WERI-Rb-1 (cell line): ENCODE data around the gene SNX4.
A peak's percentile ranks its signal among the peaks of the same experiment; 100 is the strongest.

Source experiments
- DNase-seq: peaks from one replicate; pipeline ENCODE4 v3.0.0-alpha.2; 2020
- H3K27ac ChIP-seq: fragments of 250-450 bp; sonication (Bioruptor Pico); 2 replicates; pipeline ENCODE4 v1.5.1; 2020; ENCODE audit warnings: mild to moderate bottlenecking, moderate library complexity
- H3K27me3 ChIP-seq: fragments of 250-450 bp; sonication (Bioruptor Pico); 2 replicates; pipeline ENCODE4 v1.5.1; 2021; ENCODE audit warnings: mild to moderate bottlenecking, low read depth, moderate library complexity; ENCODE audit not compliant: insufficient read depth, severe bottlenecking
- H3K36me3 ChIP-seq: fragments of 250-450 bp; sonication (Bioruptor Pico); 2 replicates; pipeline ENCODE4 v1.5.1; 2020; ENCODE audit warnings: mild to moderate bottlenecking, moderate library complexity
- H3K4me3 ChIP-seq: 2 replicates; pipeline ENCODE4 v1.5.1; 2011; ENCODE audit warnings: low read depth, mild to moderate bottlenecking, control low read depth, low read length
- H3K9me3 ChIP-seq: fragments of 250-450 bp; sonication (Bioruptor Pico); 2 replicates; pipeline ENCODE4 v1.5.1; 2021; ENCODE audit warnings: mild to moderate bottlenecking, moderate library complexity; ENCODE audit not compliant: severe bottlenecking
- TF ChIP-seq, protein P1 (sequence below): IDR thresholded peaks from 2 replicates; pipeline ENCODE4 v1.5.1; 2011; ENCODE audit warnings: low read depth, mild to moderate bottlenecking, control low read depth, inconsistent platforms, low read length

Gene SNX4

DNA sequence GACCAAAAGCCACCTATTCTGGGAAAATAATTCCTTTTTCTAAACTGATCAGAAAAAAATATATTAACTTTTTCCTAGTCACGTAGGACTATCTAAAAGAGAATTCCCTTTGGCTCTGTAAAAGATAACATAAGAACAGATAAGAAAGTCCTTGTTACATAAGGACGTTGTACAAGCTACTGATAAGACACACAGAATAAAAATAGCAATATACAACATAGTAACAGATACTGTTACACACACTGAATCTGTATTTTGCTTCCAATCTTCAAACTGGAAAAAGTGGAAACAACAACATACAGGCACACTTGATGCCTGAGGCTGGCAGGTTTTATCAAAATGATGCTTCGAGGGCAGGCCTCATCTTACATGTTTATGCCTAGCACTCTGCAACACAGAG, 59.8 kb downstream of the SNX4 start:
- no peaks in the 10 kb centered on the region for H3K9me3 ChIP-seq
- H3K36me3 ChIP-seq, result peaks cover 53% of the 10 kb centered on the region
- TF ChIP-seq, protein P1, sequence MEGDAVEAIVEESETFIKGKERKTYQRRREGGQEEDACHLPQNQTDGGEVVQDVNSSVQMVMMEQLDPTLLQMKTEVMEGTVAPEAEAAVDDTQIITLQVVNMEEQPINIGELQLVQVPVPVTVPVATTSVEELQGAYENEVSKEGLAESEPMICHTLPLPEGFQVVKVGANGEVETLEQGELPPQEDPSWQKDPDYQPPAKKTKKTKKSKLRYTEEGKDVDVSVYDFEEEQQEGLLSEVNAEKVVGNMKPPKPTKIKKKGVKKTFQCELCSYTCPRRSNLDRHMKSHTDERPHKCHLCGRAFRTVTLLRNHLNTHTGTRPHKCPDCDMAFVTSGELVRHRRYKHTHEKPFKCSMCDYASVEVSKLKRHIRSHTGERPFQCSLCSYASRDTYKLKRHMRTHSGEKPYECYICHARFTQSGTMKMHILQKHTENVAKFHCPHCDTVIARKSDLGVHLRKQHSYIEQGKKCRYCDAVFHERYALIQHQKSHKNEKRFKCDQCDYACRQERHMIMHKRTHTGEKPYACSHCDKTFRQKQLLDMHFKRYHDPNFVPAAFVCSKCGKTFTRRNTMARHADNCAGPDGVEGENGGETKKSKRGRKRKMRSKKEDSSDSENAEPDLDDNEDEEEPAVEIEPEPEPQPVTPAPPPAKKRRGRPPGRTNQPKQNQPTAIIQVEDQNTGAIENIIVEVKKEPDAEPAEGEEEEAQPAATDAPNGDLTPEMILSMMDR, result no peak
- H3K27ac ChIP-seq, result no peak overlapping the region
- no peak for DNase-seq
- no peak overlapping the region for H3K4me3 ChIP-seq
- no peaks in the 10 kb centered on the region for H3K27me3 ChIP-seq

DNA sequence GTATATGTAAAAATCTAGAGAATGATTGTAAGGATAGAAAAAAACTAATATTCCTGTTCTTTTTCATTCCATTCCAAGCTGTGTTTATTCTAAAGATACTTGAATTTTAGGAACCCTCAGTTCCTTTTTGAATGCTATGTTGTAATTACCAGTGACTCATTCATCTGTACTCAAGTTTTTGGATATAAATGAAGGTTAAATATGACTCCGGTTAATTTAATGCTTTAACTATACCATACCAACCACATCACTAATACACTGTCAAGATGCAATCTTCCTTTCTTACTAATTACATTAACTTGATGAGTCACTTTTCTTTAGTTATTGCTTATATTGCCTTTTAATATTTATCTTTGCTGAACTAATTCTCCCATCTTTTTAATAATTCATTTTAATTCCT, 76.1 kb downstream of the SNX4 start:
- peaks cover 2% of the 10 kb centered on the region for H3K9me3 ChIP-seq
- H3K27me3 ChIP-seq, result no peaks in the 10 kb centered on the region
- peaks cover 27% of the 10 kb centered on the region for H3K36me3 ChIP-seq
- H3K4me3 ChIP-seq, result no peak overlapping the region
- TF ChIP-seq, protein P1, result no peak
- DNase-seq, result no peak
- no peak overlapping the region for H3K27ac ChIP-seq

DNA sequence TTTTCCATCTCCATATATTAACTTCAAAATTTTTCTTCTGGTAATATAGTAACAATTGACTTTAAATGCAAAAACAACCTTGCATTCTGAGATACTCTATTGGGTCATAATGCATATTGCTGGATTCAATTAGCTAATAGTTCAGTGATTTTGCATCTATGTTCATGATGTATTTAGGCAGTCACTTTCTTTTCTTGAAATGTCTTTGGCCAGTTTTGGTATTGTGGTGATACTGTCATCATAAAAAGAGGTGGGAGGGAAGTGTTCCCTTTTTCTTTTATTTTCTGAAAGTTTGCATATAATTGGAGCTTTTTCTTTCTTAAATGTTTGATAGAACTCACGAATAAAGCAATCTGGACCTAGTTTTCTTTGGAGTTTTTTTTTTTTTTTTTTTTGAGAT, 77.5 kb downstream of the SNX4 start:
- Histone ChIP-seq H3K36me3 (peaks cover 20% of the 10 kb centered on the region), H3K9me3 (peaks cover 2% of the 10 kb centered on the region)
- TF ChIP-seq, protein P1, result no peak

DNA sequence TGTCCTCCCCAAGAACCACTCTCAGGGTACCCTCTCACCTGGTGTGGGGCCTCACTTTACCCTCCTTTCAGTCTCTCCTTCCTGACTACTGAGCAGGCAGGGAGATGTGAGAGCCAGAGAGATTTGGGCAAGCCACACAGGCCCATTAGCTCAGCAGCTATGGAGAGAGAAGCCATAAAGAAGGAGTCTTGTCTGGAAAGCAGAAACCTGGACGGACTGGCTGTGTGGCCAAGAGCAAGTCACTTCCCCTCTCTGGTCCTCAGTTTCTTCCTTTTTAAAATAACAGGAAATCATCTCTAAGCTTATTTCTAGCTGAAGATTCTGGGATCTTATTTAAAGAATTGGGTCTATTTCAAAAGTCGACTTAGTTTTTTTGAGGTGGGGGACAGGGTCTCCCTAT, 79.0 kb downstream of the SNX4 start:
- no peak for DNase-seq
- TF ChIP-seq, protein P1, result no peak
- no peak overlapping the region for H3K27ac ChIP-seq
- H3K9me3 ChIP-seq, result peaks cover 2% of the 10 kb centered on the region
- H3K36me3 ChIP-seq, result peaks cover 6% of the 10 kb centered on the region
- no peak overlapping the region for H3K4me3 ChIP-seq
- no peaks in the 10 kb centered on the region for H3K27me3 ChIP-seq

More for the DNA sequence above, 77.5 kb downstream of the SNX4 start:
- Histone ChIP-seq H3K4me3 (no peak overlapping the region), H3K27ac (no peak overlapping the region), H3K27me3 (no peaks in the 10 kb centered on the region)
- DNase-seq, result no peak

DNA sequence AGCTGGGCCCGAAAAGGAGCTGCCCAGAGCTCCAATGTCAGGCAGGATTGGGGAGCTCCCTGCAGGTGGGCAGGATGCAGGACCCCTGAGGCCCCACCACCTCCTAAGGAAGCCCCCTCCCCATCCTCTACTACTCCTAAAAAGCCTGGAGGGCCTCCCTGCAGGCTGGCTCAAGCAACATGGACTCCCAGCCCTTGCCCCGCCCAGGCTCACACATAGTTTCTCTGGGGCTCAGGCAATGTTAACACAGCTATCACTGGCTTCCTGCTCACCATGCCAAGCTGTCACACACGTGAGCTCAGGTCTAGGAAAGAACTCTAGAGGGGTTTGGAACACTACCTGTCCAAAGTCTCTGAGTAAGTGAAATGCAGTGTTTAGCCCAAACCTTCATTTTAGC, 79.4 kb downstream of the SNX4 start:
- Histone ChIP-seq H3K27me3 (no peaks in the 10 kb centered on the region), H3K9me3 (peaks cover 2% of the 10 kb centered on the region), H3K4me3 (no peak overlapping the region), H3K36me3 (peaks cover 6% of the 10 kb centered on the region), H3K27ac (no peak overlapping the region)
- DNase-seq, result no peak
- TF ChIP-seq, protein P1, result no peak

DNA sequence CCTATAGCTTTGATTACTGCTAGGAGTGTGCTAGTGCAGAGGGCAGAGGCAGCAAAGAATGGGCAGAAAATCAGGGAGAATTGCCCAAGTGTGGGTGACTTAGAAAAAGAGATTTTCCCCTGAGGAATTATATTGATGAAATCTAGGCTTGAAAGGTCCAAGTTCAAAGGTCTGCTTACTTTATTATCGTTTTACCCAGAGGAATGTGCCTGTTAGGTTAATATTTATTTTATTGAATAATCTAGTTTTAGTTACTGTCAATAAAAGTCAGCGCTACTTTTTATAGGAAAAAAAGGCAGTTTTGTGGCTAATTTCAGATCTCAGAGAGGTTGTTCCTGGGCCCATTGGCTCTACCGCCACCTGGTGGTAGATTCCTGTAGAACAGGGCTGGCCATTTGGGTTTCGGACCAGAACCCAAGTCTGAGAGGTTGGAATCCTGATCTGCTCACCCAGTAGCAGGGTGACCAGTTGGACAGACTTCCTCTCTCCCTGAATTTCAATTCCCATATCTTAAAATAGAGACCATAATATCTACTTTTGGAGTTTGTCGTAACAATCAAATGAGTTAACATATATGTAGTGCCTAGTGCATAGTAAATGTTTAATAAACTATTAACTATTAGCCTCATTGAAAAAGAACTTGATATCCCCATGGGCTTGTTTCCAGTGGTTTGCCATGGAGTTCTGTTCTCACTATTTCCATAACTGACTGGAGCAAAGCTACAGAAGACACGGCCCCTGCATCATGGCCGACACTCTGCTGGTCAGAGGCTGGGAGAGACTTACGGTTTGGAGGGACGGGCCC, 82.2 kb downstream of the SNX4 start:
- DNase-seq, result peak; percentile 43
- TF ChIP-seq, protein P1, result peak; percentile 83
- Histone ChIP-seq H3K36me3 (no peaks in the 10 kb centered on the region), H3K27me3 (no peaks in the 10 kb centered on the region), H3K4me3 (no peak overlapping the region), H3K27ac (no peak overlapping the region), H3K9me3 (peaks cover 2% of the 10 kb centered on the region)
